HEK293 (cell line): Measurements from ENCODE around the gene EIF4EBP3.

ENCODE experiments used
- CTCF ChIA-PET: fragments of 350-600 bp; formaldehyde crosslinking; extraction: SDS; loops from one replicate; lab custom pipeline; 2021; ENCODE audit warnings: antibody characterized with exemption; lab: Yijun Ruan, JAX
- POLR2A ChIA-PET: fragments of 300-600 bp; formaldehyde crosslinking; extraction: SDS; loops from one replicate; lab custom pipeline; 2020; ENCODE audit warnings: antibody characterized with exemption, inconsistent platforms; lab: Yijun Ruan, JAX
- H3K27ac ChIP-seq: fragments of 200-500 bp; sonication (Bioruptor generic); 2 replicates; pipeline ENCODE4 v1.5.1; 2014; ENCODE audit warnings: low read depth, low read length, control low read depth, inconsistent platforms; ENCODE audit errors: extremely low read depth
- H3K36me3 ChIP-seq, 2 experiments: fragments of 200-500 bp in 1 of 2; sonication (Bioruptor generic) in 1 of 2; 1 replicate in 1 of 2; 2 replicates in 1 of 2; pipeline ENCODE4 v1.5.1; 2014 to 2017; ENCODE audit warnings: inconsistent platforms in 2 of 2, low read length in 2 of 2; ENCODE audit not compliant: control insufficient read depth in 2 of 2, insufficient read depth in 1 of 2
- H3K4me1 ChIP-seq: fragments of 200-500 bp; sonication (Bioruptor generic); 2 replicates; pipeline ENCODE4 v1.5.1; 2014; ENCODE audit warnings: mild to moderate bottlenecking, low read length, inconsistent platforms; ENCODE audit not compliant: control insufficient read depth, insufficient read depth
- H3K4me3 ChIP-seq: 2 replicates; pipeline ENCODE4 v1.5.1; 2011; ENCODE audit warnings: low read depth, mild to moderate bottlenecking, control low read depth, low read length, moderate library complexity
- H3K9me3 ChIP-seq: fragments of 200-500 bp; sonication (Bioruptor generic); 2 replicates; pipeline ENCODE4 v1.5.1; 2014; ENCODE audit warnings: low read depth, low read length, inconsistent platforms; ENCODE audit not compliant: control insufficient read depth, insufficient read depth
- GLI4 ChIP-seq: fragments of 450-650 bp; formaldehyde crosslinking; IDR thresholded peaks from 2 replicates; pipeline ENCODE4 v1.5.1; 2016; ENCODE audit warnings: missing biosample characterization, missing genetic modification characterization
- IKZF3 ChIP-seq: fragments of 450-650 bp; IDR thresholded peaks from 2 replicates; pipeline ENCODE4 v1.5.0; 2018; ENCODE audit warnings: missing biosample characterization, mild to moderate bottlenecking, missing genetic modification characterization, moderate library complexity
- KLF7 ChIP-seq: fragments of 450-650 bp; formaldehyde crosslinking; IDR thresholded peaks from 2 replicates; pipeline ENCODE4 v1.5.1; 2016; ENCODE audit warnings: missing biosample characterization, missing genetic modification characterization, borderline replicate concordance
- KLF8 ChIP-seq: fragments of 450-650 bp; formaldehyde crosslinking; IDR thresholded peaks from 2 replicates; pipeline ENCODE4 v1.5.1; 2016; ENCODE audit warnings: missing biosample characterization, missing genetic modification characterization
- MEIS1 ChIP-seq: sonication (generic); formaldehyde crosslinking; IDR thresholded peaks from 2 replicates; pipeline ENCODE4 v1.8.1; 2022; ENCODE audit warnings: missing genetic modification reagents, mild to moderate bottlenecking, borderline replicate concordance
- PRDM1 ChIP-seq: fragments of 450-650 bp; formaldehyde crosslinking; IDR thresholded peaks from 2 replicates; pipeline ENCODE4; 2016; ENCODE audit warnings: missing biosample characterization, missing genetic modification characterization
- SCRT2 ChIP-seq: fragments of 450-650 bp; formaldehyde crosslinking; IDR thresholded peaks from 2 replicates; pipeline ENCODE4 v1.5.1; 2016; ENCODE audit warnings: missing biosample characterization, missing genetic modification characterization
- ZNF175 ChIP-seq: fragments of 450-650 bp; formaldehyde crosslinking; IDR thresholded peaks from 2 replicates; pipeline ENCODE4 v1.5.1; 2016; ENCODE audit warnings: missing biosample characterization, missing genetic modification characterization
- ZNF23 ChIP-seq: fragments of 450-650 bp; formaldehyde crosslinking; IDR thresholded peaks from 2 replicates; pipeline ENCODE4 v1.5.1; 2016; ENCODE audit warnings: missing biosample characterization, missing genetic modification characterization, borderline replicate concordance
- ZNF311 ChIP-seq: fragments of 450-650 bp; formaldehyde crosslinking; IDR thresholded peaks from 2 replicates; pipeline ENCODE4 v1.5.1; 2017; ENCODE audit warnings: missing biosample characterization, missing genetic modification characterization, borderline replicate concordance
- ZNF324 ChIP-seq: fragments of 450-650 bp; formaldehyde crosslinking; IDR thresholded peaks from 2 replicates; pipeline ENCODE4 v1.5.1; 2016; ENCODE audit warnings: missing biosample characterization, missing genetic modification characterization
- ZNF350 ChIP-seq: fragments of 450-650 bp; formaldehyde crosslinking; IDR thresholded peaks from 2 replicates; pipeline ENCODE4 v1.5.0; 2017; ENCODE audit warnings: missing biosample characterization, mild to moderate bottlenecking, missing genetic modification characterization
- ZNF391 ChIP-seq: fragments of 450-650 bp; formaldehyde crosslinking; IDR thresholded peaks from 2 replicates; pipeline ENCODE4 v1.5.1; 2016; ENCODE audit warnings: low read depth, missing biosample characterization, missing genetic modification characterization, borderline replicate concordance
- ZNF530 ChIP-seq: fragments of 450-650 bp; formaldehyde crosslinking; IDR thresholded peaks from 2 replicates; pipeline ENCODE4 v1.5.1; 2016; ENCODE audit warnings: low read depth, missing biosample characterization, missing genetic modification characterization
- ZNF555 ChIP-seq: fragments of 450-650 bp; formaldehyde crosslinking; conservative IDR thresholded peaks from 2 replicates; pipeline ENCODE4 v1.5.1; 2017; ENCODE audit warnings: missing biosample characterization, mild to moderate bottlenecking, missing genetic modification characterization, inconsistent platforms
- ZNF660 ChIP-seq: fragments of 450-650 bp; IDR thresholded peaks from 2 replicates; pipeline ENCODE4 v1.5.1; 2018; ENCODE audit warnings: missing biosample characterization, mild to moderate bottlenecking, missing genetic modification characterization
- ZNF670 ChIP-seq: fragments of 450-650 bp; formaldehyde crosslinking; IDR thresholded peaks from 2 replicates; pipeline ENCODE4 v1.5.1; 2016; ENCODE audit warnings: missing biosample characterization, missing genetic modification characterization, low read depth
- ZXDB ChIP-seq: fragments of 450-650 bp; formaldehyde crosslinking; IDR thresholded peaks from 2 replicates; pipeline ENCODE4 v1.5.1; 2016; ENCODE audit warnings: missing biosample characterization, missing genetic modification characterization
- TF ChIP-seq, protein P1 (sequence below): fragments of 450-650 bp; formaldehyde crosslinking; IDR thresholded peaks from 2 replicates; pipeline ENCODE4 v1.5.1; 2016; ENCODE audit warnings: missing biosample characterization, missing genetic modification characterization
- TF ChIP-seq, protein P2 (sequence below): fragments of 450-650 bp; formaldehyde crosslinking; IDR thresholded peaks from 2 replicates; pipeline ENCODE4 v1.5.1; 2016; ENCODE audit warnings: missing biosample characterization, missing genetic modification characterization
- TF ChIP-seq, protein P3 (sequence below): fragments of 450-650 bp; formaldehyde crosslinking; IDR thresholded peaks from 2 replicates; pipeline ENCODE4 v1.5.1; 2016; ENCODE audit warnings: missing biosample characterization, missing genetic modification characterization
- TF ChIP-seq, protein P4 (sequence below): fragments of 450-650 bp; formaldehyde crosslinking; IDR thresholded peaks from 2 replicates; pipeline ENCODE4 v1.5.1; 2016; ENCODE audit warnings: missing biosample characterization, missing genetic modification characterization
- TF ChIP-seq, protein P5 (sequence below): fragments of 450-650 bp; formaldehyde crosslinking; IDR thresholded peaks from 2 replicates; pipeline ENCODE4 v1.5.1; 2016; ENCODE audit warnings: missing biosample characterization, missing genetic modification characterization
- TF ChIP-seq, protein P6 (sequence below): fragments of 450-650 bp; formaldehyde crosslinking; IDR thresholded peaks from 2 replicates; pipeline ENCODE4 v1.5.1; 2017; ENCODE audit warnings: missing biosample characterization, missing genetic modification characterization

The EIF4EBP3 gene

DNA sequence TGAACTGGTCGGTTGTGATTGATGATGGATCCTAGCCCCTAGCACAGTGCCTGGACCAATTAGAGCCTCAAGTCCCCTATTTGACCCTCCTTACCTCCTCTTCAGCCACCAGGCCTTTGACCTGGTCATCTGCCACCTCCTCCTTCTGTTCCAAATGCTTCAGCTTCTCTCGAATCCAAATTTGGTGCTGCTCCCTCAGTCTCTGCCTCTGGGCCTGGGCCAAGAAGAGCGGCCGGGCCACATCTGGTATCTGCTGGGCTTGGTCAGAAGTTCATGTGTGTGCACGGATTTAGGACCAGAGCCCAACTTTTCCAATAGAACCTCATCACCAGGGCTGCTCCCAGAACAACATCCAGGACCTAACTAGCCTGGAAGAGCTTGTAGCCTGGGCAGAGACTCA lies 23.6 kb downstream of the EIF4EBP3 start:
- H3K36me3 ChIP-seq: peaks cover 6 to 27% of the 10 kb centered on the region in 2 experiments; a peak in 2 of 3 replicates
- no peak for TF ChIP-seq ZXDB (tag by site-specific recombination)
- no peak for TF ChIP-seq SCRT2
- TF ChIP-seq KLF8 (tag by site-specific recombination): no peak
- no peak for TF ChIP-seq ZNF660 (tag by site-specific recombination)
- no peak for TF ChIP-seq ZNF324 (tag by site-specific recombination)
- TF ChIP-seq MEIS1 (CRISPR knock-in tag): no peak
- TF ChIP-seq, protein P1, sequence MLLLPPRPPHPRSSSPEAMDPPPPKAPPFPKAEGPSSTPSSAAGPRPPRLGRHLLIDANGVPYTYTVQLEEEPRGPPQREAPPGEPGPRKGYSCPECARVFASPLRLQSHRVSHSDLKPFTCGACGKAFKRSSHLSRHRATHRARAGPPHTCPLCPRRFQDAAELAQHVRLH (tag by site-specific recombination): no peak
- no peaks in the 10 kb centered on the region for H3K4me1 ChIP-seq
- POLR2A ChIA-PET: interaction anchor here (1.4 kb wide), 1 partner anchor 76 kb away, joined by 4 read pairs; the partner anchor contains the start of genes IK and NDUFA2
- no peaks in the 10 kb centered on the region for H3K9me3 ChIP-seq
- no peak overlapping the region for H3K4me3 ChIP-seq
- H3K27ac ChIP-seq: no peak overlapping the region
- CTCF ChIA-PET: interaction anchor here (0.7 to 1.7 kb wide), 2 partner anchors 166 to 219 kb away, joined by 3 to 4 read pairs; no protein-coding TSS in a partner anchor

DNA sequence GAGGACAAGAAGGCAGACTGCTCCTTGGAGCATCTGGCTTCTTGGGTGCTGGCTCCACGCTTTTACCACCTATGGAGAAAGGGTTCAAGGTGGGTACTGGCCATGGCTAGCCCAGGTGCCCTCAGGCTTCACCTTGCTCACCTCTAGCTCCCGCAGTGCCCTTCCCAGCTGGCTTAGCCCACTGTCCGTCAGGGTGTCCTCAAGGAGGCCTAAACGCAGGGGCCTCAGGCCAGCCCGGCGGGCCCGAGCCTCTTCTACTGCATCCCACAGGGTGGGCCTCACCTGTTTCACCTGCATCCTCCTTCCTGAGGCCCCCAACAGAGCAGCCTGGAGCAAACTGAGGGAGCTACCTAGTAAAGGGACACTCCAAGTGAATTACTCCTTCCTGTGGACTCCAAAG lies 26.2 kb downstream of the EIF4EBP3 start:
- H3K4me1 ChIP-seq: no peaks in the 10 kb centered on the region
- ChIA-PET CTCF (interaction anchor here (0.6 to 1.1 kb wide), 4 partner anchors 9 to 1037 kb away, joined by 3 to 5 read pairs (median 4); no protein-coding TSS in a partner anchor), POLR2A (interaction anchor here (0.6 kb wide), 1 partner anchor 143 kb away, joined by 3 read pairs; no protein-coding TSS in a partner anchor)
- no peaks in the 10 kb centered on the region for H3K9me3 ChIP-seq
- peaks cover 0 to 1% of the 10 kb centered on the region in 2 experiments; a peak in 1 of 3 replicates for H3K36me3 ChIP-seq
- TF ChIP-seq ZNF670 (tag by site-specific recombination) (no peak), IKZF3 (no peak), KLF7 (tag by site-specific recombination) (no peak), ZNF350 (tag by site-specific recombination) (no peak), ZNF311 (tag by site-specific recombination) (no peak), ZNF23 (tag by site-specific recombination) (no peak)
- TF ChIP-seq, protein P2, sequence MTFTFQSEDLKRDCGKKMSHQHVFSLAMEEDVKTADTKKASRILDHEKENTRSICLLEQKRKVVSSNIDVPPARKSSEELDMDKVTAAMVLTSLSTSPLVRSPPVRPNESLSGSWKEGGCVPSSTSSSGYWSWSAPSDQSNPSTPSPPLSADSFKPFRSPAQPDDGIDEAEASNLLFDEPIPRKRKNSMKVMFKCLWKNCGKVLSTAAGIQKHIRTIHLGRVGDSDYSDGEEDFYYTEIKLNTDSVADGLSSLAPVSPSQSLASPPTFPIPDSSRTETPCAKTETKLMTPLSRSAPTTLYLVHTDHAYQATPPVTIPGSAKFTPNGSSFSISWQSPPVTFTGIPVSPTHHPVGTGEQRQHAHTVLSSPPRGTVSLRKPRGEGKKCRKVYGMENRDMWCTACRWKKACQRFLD (tag by site-specific recombination): no peak
- TF ChIP-seq, protein P3, sequence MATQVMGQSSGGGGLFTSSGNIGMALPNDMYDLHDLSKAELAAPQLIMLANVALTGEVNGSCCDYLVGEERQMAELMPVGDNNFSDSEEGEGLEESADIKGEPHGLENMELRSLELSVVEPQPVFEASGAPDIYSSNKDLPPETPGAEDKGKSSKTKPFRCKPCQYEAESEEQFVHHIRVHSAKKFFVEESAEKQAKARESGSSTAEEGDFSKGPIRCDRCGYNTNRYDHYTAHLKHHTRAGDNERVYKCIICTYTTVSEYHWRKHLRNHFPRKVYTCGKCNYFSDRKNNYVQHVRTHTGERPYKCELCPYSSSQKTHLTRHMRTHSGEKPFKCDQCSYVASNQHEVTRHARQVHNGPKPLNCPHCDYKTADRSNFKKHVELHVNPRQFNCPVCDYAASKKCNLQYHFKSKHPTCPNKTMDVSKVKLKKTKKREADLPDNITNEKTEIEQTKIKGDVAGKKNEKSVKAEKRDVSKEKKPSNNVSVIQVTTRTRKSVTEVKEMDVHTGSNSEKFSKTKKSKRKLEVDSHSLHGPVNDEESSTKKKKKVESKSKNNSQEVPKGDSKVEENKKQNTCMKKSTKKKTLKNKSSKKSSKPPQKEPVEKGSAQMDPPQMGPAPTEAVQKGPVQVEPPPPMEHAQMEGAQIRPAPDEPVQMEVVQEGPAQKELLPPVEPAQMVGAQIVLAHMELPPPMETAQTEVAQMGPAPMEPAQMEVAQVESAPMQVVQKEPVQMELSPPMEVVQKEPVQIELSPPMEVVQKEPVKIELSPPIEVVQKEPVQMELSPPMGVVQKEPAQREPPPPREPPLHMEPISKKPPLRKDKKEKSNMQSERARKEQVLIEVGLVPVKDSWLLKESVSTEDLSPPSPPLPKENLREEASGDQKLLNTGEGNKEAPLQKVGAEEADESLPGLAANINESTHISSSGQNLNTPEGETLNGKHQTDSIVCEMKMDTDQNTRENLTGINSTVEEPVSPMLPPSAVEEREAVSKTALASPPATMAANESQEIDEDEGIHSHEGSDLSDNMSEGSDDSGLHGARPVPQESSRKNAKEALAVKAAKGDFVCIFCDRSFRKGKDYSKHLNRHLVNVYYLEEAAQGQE (tag by site-specific recombination): no peak
- TF ChIP-seq, all 188 proteins: peak for 0
- Histone ChIP-seq H3K27ac (no peak overlapping the region), H3K4me3 (no peak overlapping the region)

DNA sequence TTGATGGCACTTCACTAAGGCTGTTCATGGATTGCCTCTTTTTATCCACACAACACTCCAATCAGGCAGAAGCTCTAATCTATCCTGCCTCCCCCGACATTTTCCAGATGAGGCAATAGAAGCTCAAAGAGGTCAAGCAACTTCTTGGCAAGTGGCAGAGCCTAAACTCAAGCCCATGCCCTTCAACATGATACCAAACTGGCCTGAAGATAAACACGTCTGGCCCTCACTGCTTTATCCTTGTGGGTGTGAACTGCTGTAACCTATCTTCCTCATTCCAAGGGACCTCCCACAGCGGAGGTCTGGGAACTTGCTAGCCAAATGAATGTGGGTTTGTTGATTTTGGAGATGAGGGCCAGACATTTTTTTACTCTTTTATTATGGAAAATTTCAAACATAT lies 26.7 kb downstream of the EIF4EBP3 start:
- CTCF ChIA-PET: interaction anchor here (0.6 to 1.1 kb wide), 4 partner anchors 9 to 385 kb away, joined by 3 to 5 read pairs (median 3); no protein-coding TSS in a partner anchor
- no peak overlapping the region for H3K4me3 ChIP-seq
- no peak overlapping the region for H3K27ac ChIP-seq
- no peaks in the 10 kb centered on the region for H3K4me1 ChIP-seq
- POLR2A ChIA-PET: no interaction called here
- H3K9me3 ChIP-seq: no peaks in the 10 kb centered on the region
- H3K36me3 ChIP-seq: no peaks in the 10 kb centered on the region
- TF ChIP-seq, protein P4, sequence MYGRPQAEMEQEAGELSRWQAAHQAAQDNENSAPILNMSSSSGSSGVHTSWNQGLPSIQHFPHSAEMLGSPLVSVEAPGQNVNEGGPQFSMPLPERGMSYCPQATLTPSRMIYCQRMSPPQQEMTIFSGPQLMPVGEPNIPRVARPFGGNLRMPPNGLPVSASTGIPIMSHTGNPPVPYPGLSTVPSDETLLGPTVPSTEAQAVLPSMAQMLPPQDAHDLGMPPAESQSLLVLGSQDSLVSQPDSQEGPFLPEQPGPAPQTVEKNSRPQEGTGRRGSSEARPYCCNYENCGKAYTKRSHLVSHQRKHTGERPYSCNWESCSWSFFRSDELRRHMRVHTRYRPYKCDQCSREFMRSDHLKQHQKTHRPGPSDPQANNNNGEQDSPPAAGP (tag by site-specific recombination): no peak
- TF ChIP-seq ZNF391 (tag by site-specific recombination): no peak
- TF ChIP-seq, protein P5, sequence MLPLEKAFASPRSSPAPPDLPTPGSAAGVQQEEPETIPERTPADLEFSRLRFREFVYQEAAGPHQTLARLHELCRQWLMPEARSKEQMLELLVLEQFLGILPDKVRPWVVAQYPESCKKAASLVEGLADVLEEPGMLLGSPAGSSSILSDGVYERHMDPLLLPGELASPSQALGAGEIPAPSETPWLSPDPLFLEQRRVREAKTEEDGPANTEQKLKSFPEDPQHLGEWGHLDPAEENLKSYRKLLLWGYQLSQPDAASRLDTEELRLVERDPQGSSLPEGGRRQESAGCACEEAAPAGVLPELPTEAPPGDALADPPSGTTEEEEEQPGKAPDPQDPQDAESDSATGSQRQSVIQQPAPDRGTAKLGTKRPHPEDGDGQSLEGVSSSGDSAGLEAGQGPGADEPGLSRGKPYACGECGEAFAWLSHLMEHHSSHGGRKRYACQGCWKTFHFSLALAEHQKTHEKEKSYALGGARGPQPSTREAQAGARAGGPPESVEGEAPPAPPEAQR: no peak
- no peak for TF ChIP-seq GLI4 (tag by site-specific recombination)
- TF ChIP-seq ZNF175 (tag by site-specific recombination): no peak
- TF ChIP-seq ZNF555: no peak
- no peak for TF ChIP-seq PRDM1 (tag by site-specific recombination)
- TF ChIP-seq ZNF530: no peak
- TF ChIP-seq, protein P6, sequence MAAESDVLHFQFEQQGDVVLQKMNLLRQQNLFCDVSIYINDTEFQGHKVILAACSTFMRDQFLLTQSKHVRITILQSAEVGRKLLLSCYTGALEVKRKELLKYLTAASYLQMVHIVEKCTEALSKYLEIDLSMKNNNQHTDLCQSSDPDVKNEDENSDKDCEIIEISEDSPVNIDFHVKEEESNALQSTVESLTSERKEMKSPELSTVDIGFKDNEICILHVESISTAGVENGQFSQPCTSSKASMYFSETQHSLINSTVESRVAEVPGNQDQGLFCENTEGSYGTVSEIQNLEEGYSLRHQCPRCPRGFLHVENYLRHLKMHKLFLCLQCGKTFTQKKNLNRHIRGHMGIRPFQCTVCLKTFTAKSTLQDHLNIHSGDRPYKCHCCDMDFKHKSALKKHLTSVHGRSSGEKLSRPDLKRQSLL (tag by site-specific recombination): no peak
